GM21390 (cell line): ENCODE results near the gene NR1I2.

Experiments used
- ATAC-seq: cut with Tn5 transposase; IDR thresholded peaks from one replicate; pipeline ENCODE4 v1.9.1; 2021; ENCODE audit not compliant: unreplicated experiment

The NR1I2 gene

GRCh38 chr3:119778811-119779210, 3.1 kb upstream of the NR1I2 start:
- ATAC-seq = no peak

DNA sequence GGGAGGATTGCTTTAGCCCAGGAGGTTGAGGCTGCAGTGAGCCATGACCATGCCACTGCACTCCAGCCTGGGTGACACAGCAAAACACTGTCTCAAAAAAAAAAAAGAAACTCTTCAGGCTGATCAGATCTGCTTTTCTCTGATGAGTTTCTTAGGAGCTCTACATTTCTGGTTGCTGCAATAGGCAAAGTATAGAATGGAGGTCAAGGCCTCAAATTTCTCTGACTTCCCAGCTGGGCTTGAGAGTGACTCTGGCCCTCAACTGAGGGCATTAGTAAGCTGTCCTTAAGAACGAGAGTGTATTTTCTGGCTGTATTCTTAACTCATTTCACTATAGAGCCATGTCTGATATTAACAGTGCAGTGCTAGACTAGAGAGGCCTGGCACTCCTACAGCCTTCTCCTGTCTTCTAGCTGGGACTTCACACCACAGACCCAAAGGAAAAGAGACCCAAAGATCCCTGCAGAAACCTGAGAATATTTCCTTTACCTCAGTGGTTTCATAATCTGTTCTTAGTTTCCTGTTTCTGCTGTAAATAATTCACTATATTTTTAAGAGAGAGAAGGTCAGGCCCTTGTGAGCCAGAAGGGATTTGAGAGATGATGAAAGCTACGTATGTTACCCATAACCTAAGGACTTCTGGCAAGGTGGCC, 2.0 kb upstream of the NR1I2 start:
- peak; percentile 73 for ATAC-seq

GRCh38 chr3:119782460-119782859, 559 bp downstream of the NR1I2 start:
- ATAC-seq = no peak

- ATAC-seq = no peak
These were observed 1.4 kb downstream of the NR1I2 start for GRCh38 chr3:119783255-119783654.

GRCh38 chr3:119783883-119784282, 2.0 kb downstream of the NR1I2 start:
- ATAC-seq = no peak

- ATAC-seq = no peak
These were observed 4.5 kb downstream of the NR1I2 start for GRCh38 chr3:119786409-119786808.

- ATAC-seq = no peak
These were observed 8.5 kb downstream of the NR1I2 start for GRCh38 chr3:119790369-119790768.

DNA sequence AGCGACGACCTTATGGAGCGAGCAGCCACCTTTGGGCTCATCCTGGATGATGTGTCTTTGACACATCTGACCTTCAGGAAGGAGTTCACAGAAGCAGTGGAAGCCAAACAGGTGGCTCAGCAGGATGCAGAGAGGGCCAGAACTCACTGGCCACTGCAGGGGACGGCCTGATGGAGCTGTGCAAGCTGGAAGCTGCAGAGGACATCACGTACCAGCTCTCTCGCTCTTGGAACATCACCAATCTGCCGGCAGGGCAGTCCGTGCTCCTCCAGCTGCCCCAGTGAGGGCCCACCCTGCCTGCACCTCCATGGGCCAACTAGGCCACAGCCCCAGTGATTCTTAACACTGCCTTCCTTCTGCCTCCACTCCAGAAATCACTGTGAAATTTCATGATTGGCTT, 10.4 kb downstream of the NR1I2 start:
- ATAC-seq = no peak

DNA sequence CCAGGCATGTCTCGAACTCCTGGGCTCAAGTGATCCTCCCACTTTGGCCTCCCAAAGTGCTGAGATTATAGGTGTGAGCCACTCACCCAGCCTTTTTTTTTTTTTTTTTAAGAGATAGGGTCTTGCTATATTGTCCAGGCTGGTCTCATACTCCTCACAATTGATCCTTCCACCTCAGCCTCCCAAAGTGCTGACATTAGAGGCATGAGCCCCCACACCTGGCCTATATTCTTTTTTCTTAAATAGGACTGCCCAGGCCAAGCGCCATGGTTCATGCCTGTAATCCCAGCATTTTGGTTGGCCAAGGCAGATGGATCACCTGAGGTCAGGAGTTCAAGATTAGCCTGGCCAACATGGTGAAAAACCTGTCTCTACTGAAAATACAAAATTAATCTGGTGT, 12.5 kb downstream of the NR1I2 start:
- no peak for ATAC-seq

GRCh38 chr3:119794971-119795612, 13.2 kb downstream of the NR1I2 start:
- no peak for ATAC-seq

DNA sequence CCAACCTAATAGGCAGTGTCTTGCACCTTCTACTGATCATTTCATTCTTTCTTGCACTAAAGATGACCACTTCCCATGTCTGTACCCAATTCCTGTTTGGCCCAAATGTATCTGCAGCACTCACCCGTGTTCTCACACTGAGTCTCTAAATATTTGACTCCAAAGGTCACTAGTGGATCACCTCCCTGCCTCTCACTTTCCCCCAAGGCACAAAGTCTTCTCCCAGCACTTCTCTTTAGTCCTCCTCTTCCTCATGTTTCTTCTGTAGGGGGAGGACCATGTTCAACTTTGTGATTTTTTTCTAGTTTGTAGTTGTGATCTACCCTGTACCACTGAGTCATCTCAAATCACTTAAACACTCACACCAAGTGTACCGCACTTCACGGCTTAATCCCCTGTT, 13.9 kb downstream of the NR1I2 start:
- no peak for ATAC-seq

- no peak for ATAC-seq
These were observed 14.5 kb downstream of the NR1I2 start for GRCh38 chr3:119796368-119796767.

GRCh38 chr3:119796785-119797184, 14.9 kb downstream of the NR1I2 start:
- no peak for ATAC-seq

DNA sequence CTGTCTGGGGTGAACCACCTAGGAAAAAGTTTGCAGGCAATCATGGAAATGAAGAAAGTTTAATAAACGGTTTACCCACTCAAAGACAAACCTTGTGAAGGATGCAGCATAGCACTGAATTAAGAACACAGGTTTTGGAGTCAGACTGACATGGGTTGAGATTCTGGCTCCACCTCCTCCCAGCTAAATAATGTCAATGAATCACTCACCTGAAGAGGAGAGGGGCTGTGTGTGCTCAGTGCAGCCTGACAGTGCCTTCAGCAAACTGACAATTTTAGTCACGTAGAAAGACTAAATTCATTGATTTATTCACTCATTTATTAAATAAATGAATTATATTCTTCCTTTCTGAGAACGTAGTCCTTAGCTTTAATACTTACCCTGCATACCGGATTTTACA, 18.9 kb downstream of the NR1I2 start:
- ATAC-seq = no peak

GRCh38 chr3:119808244-119808643, 26.3 kb downstream of the NR1I2 start:
- no peak for ATAC-seq

GRCh38 chr3:119808843-119809242, 26.9 kb downstream of the NR1I2 start:
- ATAC-seq = no peak

GRCh38 chr3:119809249-119810017, 27.5 kb downstream of the NR1I2 start:
- peak; percentile 47 for ATAC-seq

- peak; percentile 88 for ATAC-seq
These were observed 28.1 kb downstream of the NR1I2 start for GRCh38 chr3:119810018-119810435.

DNA sequence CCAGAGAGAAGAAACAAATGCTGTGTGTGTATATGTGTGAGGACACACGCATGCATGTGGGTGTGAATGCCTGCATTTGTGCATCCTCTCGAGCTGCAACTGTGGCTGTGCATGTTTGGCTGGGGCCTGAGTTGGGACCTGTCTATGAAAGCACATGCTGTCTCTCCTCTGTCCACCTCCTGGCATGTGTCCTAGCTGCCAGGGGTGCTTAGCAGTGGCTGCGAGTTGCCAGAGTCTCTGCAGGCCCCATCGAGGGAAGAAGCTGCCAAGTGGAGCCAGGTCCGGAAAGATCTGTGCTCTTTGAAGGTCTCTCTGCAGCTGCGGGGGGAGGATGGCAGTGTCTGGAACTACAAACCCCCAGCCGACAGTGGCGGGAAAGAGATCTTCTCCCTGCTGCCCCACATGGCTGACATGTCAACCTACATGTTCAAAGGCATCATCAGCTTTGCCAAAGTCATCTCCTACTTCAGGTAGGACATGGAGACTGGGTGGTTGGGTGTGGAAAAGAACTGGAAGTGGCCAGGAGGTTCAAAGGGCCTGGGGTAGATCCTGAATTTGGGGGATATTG, 30.7 kb downstream of the NR1I2 start:
- no peak for ATAC-seq

- no peak for ATAC-seq
These were observed 33.8 kb downstream of the NR1I2 start for GRCh38 chr3:119815716-119816115.

DNA sequence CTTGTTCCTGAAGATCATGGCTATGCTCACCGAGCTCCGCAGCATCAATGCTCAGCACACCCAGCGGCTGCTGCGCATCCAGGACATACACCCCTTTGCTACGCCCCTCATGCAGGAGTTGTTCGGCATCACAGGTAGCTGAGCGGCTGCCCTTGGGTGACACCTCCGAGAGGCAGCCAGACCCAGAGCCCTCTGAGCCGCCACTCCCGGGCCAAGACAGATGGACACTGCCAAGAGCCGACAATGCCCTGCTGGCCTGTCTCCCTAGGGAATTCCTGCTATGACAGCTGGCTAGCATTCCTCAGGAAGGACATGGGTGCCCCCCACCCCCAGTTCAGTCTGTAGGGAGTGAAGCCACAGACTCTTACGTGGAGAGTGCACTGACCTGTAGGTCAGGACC, 35.2 kb downstream of the NR1I2 start:
- no peak for ATAC-seq
